SK-N-SH treated with all-trans-retinoic acid at 6 μM for 48 hours (cell line): ENCODE measurements around the gene PIK3AP1.

Experiments used
- ATAC-seq: fragments of 200-7000 bp; cut with Tn5 transposase; 3 replicates; pipeline ENCODE4 v1.9.1; 2020; ENCODE audit warnings: mild to moderate bottlenecking, moderate library complexity
- BACH2 ChIP-seq: fragments of 250-450 bp; sonication (Bioruptor Pico); IDR thresholded peaks from 2 replicates; pipeline ENCODE4 v1.9.0; 2021; ENCODE audit warnings: mild to moderate bottlenecking, borderline replicate concordance
- CREB5 ChIP-seq: fragments of 250-450 bp; sonication (Bioruptor Pico); IDR thresholded peaks from 2 replicates; pipeline ENCODE4 v1.5.1; 2020; ENCODE audit warnings: low read depth, mild to moderate bottlenecking, moderate library complexity
- CSDC2 ChIP-seq: fragments of 250-450 bp; sonication (Bioruptor Pico); IDR thresholded peaks from 2 replicates; pipeline ENCODE4 v1.5.0; 2020; ENCODE audit warnings: mild to moderate bottlenecking, moderate library complexity
- ESRRG ChIP-seq: fragments of 250-450 bp; sonication (Bioruptor Pico); IDR thresholded peaks from 2 replicates; pipeline ENCODE4 v1.6.1; 2021; ENCODE audit warnings: mild to moderate bottlenecking
- GLIS3 ChIP-seq: fragments of 250-450 bp; sonication (Bioruptor Pico); IDR thresholded peaks from 2 replicates; pipeline ENCODE4 v1.5.0; 2020; ENCODE audit warnings: mild to moderate bottlenecking, moderate library complexity
- ISL1 ChIP-seq: fragments of 250-450 bp; sonication (Bioruptor Pico); IDR thresholded peaks from 2 replicates; pipeline ENCODE4 v2.1.2; 2022; ENCODE audit warnings: mild to moderate bottlenecking, moderate library complexity
- OSR1 ChIP-seq: fragments of 250-450 bp; sonication (Bioruptor Pico); IDR thresholded peaks from 2 replicates; pipeline ENCODE4 v1.8.0; 2022; ENCODE audit warnings: moderate library complexity, mild to moderate bottlenecking, inconsistent platforms
- PPARA ChIP-seq: fragments of 250-450 bp; sonication (Bioruptor Pico); IDR thresholded peaks from 2 replicates; pipeline ENCODE4 v1.5.0; 2020; ENCODE audit warnings: mild to moderate bottlenecking, borderline replicate concordance
- RARB ChIP-seq: fragments of 250-450 bp; sonication (Bioruptor Pico); IDR thresholded peaks from 2 replicates; pipeline ENCODE4 v1.8.0; 2021; ENCODE audit warnings: mild to moderate bottlenecking, moderate library complexity
- SNAI2 ChIP-seq: fragments of 250-450 bp; sonication (Bioruptor Pico); IDR thresholded peaks from 2 replicates; pipeline ENCODE4 v1.5.0; 2020; ENCODE audit warnings: mild to moderate bottlenecking, moderate library complexity
- TCF4 ChIP-seq: fragments of 250-450 bp; sonication (Bioruptor Pico); IDR thresholded peaks from 2 replicates; pipeline ENCODE4 v1.8.0; 2021; ENCODE audit warnings: mild to moderate bottlenecking, moderate library complexity, borderline replicate concordance
- TOX ChIP-seq: fragments of 250-450 bp; sonication (Bioruptor Pico); IDR thresholded peaks from 2 replicates; pipeline ENCODE4 v1.8.0; 2021; ENCODE audit warnings: mild to moderate bottlenecking, moderate library complexity, borderline replicate concordance
- ZC3H10 ChIP-seq: fragments of 250-450 bp; sonication (Bioruptor Pico); IDR thresholded peaks from 2 replicates; pipeline ENCODE4 v1.5.1; 2021; ENCODE audit warnings: mild to moderate bottlenecking, moderate library complexity
- ZFP3 ChIP-seq: fragments of 250-450 bp; sonication (Bioruptor Pico); IDR thresholded peaks from 2 replicates; pipeline ENCODE4 v1.5.0; 2020; ENCODE audit warnings: mild to moderate bottlenecking, moderate library complexity
- ZFP30 ChIP-seq: fragments of 450-650 bp; formaldehyde crosslinking; IDR thresholded peaks from 2 replicates; pipeline ENCODE4 v1.5.0; 2022; ENCODE audit warnings: mild to moderate bottlenecking, moderate library complexity
- ZNF70 ChIP-seq: fragments of 450-650 bp; formaldehyde crosslinking; IDR thresholded peaks from 2 replicates; pipeline ENCODE4 v1.5.0; 2020; ENCODE audit warnings: mild to moderate bottlenecking, moderate library complexity
- ZNF8 ChIP-seq: fragments of 450-650 bp; formaldehyde crosslinking; IDR thresholded peaks from 2 replicates; pipeline ENCODE4 v1.5.0; 2020; ENCODE audit warnings: mild to moderate bottlenecking, moderate library complexity
- TF ChIP-seq, protein P1 (sequence below): fragments of 250-450 bp; sonication (Bioruptor Pico); IDR thresholded peaks from 2 replicates; pipeline ENCODE4 v1.8.0; 2020; ENCODE audit warnings: mild to moderate bottlenecking, moderate library complexity, borderline replicate concordance
- TF ChIP-seq, protein P2 (sequence below): fragments of 250-450 bp; sonication (Bioruptor Pico); IDR thresholded peaks from 2 replicates; pipeline ENCODE4 v1.5.0; 2020; ENCODE audit warnings: mild to moderate bottlenecking, moderate library complexity
- TF ChIP-seq, protein P3 (sequence below): fragments of 250-450 bp; sonication (Bioruptor Pico); IDR thresholded peaks from 2 replicates; pipeline ENCODE4 v1.8.0; 2021; ENCODE audit warnings: low read depth, mild to moderate bottlenecking, moderate library complexity, borderline replicate concordance
- TF ChIP-seq, protein P4 (sequence below): fragments of 250-450 bp; sonication (Bioruptor Pico); IDR thresholded peaks from 2 replicates; pipeline ENCODE4 v1.5.1; 2021; ENCODE audit warnings: mild to moderate bottlenecking, moderate library complexity

The PIK3AP1 gene

DNA sequence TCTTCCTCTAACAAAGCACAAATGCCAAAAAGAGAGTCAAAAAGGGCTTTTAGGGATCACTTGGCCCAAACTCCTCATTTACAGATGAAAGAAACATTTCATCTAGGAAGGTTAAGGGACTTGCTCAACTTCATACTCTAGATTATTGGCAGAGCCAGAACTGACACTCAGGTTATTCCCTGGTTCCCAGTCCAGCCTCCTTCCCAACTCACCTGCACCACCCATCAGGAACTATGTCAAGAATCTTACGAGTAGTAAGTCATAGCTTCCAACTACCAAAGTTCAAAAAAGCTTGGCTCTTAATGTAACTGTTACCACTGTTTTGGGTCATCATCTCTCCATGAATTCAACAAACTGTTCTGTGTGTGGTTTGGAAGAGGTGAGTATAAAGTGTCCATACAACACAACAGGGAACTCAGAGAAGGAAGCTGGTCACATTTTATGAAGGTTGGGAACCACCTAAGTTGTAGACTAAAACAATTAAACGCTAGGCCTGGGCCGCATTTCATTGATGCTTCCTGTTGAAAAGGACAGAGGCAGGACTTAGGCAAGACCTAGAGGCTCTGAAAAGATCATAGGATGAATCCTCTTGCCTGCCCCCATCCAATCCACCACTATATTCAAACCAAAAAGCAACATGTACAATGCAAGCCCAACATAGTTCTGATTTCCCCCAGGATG, 9.1 kb downstream of the PIK3AP1 start (continued):
- TF ChIP-seq RARB (CRISPR knock-in tag) (no peak), CSDC2 (CRISPR knock-in tag) (no peak)

DNA sequence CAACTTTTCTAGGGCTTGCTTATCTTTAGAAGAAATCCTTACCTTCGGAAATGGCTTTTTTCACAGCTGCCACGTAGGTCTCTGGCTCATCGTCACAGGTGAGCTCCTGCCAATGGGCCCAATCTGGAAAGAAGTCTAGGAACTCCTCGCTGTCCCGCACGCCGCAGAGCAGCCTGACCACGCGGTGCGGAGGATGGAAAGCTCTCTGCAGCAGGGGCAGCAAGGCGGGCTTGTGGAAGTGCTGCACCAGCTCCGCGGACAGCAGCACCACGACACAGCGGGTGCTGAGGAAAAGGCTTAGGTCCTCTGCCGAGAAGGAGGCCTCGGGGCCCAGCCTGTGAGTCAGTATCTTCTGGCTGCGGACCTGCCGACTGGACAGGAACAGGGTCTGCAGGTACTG, 10.8 kb downstream of the PIK3AP1 start:
- no peak for ATAC-seq
- TF ChIP-seq RARB (CRISPR knock-in tag) = no peak
- TF ChIP-seq, protein P1, sequence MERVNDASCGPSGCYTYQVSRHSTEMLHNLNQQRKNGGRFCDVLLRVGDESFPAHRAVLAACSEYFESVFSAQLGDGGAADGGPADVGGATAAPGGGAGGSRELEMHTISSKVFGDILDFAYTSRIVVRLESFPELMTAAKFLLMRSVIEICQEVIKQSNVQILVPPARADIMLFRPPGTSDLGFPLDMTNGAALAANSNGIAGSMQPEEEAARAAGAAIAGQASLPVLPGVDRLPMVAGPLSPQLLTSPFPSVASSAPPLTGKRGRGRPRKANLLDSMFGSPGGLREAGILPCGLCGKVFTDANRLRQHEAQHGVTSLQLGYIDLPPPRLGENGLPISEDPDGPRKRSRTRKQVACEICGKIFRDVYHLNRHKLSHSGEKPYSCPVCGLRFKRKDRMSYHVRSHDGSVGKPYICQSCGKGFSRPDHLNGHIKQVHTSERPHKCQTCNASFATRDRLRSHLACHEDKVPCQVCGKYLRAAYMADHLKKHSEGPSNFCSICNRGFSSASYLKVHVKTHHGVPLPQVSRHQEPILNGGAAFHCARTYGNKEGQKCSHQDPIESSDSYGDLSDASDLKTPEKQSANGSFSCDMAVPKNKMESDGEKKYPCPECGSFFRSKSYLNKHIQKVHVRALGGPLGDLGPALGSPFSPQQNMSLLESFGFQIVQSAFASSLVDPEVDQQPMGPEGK = no peak
- TF ChIP-seq ZC3H10 (CRISPR knock-in tag) = no peak
- TF ChIP-seq, protein P2, sequence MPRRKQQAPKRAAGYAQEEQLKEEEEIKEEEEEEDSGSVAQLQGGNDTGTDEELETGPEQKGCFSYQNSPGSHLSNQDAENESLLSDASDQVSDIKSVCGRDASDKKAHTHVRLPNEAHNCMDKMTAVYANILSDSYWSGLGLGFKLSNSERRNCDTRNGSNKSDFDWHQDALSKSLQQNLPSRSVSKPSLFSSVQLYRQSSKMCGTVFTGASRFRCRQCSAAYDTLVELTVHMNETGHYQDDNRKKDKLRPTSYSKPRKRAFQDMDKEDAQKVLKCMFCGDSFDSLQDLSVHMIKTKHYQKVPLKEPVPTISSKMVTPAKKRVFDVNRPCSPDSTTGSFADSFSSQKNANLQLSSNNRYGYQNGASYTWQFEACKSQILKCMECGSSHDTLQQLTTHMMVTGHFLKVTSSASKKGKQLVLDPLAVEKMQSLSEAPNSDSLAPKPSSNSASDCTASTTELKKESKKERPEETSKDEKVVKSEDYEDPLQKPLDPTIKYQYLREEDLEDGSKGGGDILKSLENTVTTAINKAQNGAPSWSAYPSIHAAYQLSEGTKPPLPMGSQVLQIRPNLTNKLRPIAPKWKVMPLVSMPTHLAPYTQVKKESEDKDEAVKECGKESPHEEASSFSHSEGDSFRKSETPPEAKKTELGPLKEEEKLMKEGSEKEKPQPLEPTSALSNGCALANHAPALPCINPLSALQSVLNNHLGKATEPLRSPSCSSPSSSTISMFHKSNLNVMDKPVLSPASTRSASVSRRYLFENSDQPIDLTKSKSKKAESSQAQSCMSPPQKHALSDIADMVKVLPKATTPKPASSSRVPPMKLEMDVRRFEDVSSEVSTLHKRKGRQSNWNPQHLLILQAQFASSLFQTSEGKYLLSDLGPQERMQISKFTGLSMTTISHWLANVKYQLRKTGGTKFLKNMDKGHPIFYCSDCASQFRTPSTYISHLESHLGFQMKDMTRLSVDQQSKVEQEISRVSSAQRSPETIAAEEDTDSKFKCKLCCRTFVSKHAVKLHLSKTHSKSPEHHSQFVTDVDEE (CRISPR knock-in tag) = no peak
- no peak for TF ChIP-seq ZFP30 (CRISPR knock-in tag)
- no peak for TF ChIP-seq ISL1
- TF ChIP-seq, all 23 proteins: peak for 0

DNA sequence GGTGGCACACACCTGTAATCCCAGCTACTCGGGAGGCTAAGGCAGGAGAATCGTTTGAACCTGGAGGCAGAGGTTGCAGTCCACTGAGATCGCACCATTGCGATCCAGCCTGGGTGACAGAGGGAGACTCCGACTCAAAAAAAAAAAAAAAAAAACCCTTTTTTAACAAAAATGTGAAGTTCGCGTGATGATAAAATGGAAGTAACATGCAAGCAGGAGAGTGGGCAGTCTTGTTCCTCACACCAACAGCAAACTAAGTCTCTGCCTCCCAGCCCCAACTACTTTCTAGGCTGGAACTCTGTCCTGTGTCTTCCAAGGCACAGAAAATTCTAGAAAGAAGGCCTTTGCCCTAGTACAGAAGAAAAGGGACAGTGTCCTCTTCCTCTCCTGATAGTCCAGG, 11.3 kb downstream of the PIK3AP1 start:
- no peak for ATAC-seq
- TF ChIP-seq RARB (CRISPR knock-in tag) (no peak), ISL1 (no peak), GLIS3 (no peak), TCF4 (no peak), CREB5 (CRISPR knock-in tag) (no peak), PPARA (CRISPR knock-in tag) (no peak), ZNF8 (CRISPR knock-in tag) (no peak), ZFP3 (CRISPR knock-in tag) (no peak), ZC3H10 (CRISPR knock-in tag) (no peak), ZNF70 (CRISPR knock-in tag) (no peak), ZFP30 (CRISPR knock-in tag) (no peak), OSR1 (CRISPR knock-in tag) (no peak), SNAI2 (CRISPR knock-in tag) (no peak), BACH2 (CRISPR knock-in tag) (no peak), TOX (CRISPR knock-in tag) (no peak), ESRRG (CRISPR knock-in tag) (no peak)
- TF ChIP-seq, protein P1 = no peak
- TF ChIP-seq, protein P3, sequence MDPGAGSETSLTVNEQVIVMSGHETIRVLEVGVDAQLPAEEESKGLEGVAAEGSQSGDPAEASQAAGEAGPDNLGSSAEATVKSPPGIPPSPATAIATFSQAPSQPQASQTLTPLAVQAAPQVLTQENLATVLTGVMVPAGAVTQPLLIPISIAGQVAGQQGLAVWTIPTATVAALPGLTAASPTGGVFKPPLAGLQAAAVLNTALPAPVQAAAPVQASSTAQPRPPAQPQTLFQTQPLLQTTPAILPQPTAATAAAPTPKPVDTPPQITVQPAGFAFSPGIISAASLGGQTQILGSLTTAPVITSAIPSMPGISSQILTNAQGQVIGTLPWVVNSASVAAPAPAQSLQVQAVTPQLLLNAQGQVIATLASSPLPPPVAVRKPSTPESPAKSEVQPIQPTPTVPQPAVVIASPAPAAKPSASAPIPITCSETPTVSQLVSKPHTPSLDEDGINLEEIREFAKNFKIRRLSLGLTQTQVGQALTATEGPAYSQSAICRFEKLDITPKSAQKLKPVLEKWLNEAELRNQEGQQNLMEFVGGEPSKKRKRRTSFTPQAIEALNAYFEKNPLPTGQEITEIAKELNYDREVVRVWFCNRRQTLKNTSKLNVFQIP (CRISPR knock-in tag) = no peak
- TF ChIP-seq, all 23 proteins: peak for 0

GRCh38 chr10:96708456-96708855, 11.9 kb downstream of the PIK3AP1 start:
- ATAC-seq = no peak
- TF ChIP-seq ZNF70 (CRISPR knock-in tag) = no peak
- TF ChIP-seq, protein P4, sequence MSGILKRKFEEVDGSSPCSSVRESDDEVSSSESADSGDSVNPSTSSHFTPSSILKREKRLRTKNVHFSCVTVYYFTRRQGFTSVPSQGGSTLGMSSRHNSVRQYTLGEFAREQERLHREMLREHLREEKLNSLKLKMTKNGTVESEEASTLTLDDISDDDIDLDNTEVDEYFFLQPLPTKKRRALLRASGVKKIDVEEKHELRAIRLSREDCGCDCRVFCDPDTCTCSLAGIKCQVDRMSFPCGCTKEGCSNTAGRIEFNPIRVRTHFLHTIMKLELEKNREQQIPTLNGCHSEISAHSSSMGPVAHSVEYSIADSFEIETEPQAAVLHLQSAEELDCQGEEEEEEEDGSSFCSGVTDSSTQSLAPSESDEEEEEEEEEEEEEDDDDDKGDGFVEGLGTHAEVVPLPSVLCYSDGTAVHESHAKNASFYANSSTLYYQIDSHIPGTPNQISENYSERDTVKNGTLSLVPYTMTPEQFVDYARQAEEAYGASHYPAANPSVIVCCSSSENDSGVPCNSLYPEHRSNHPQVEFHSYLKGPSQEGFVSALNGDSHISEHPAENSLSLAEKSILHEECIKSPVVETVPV (CRISPR knock-in tag) = no peak
- no peak for TF ChIP-seq OSR1 (CRISPR knock-in tag)
- TF ChIP-seq TOX (CRISPR knock-in tag) = no peak
- no peak for TF ChIP-seq CREB5 (CRISPR knock-in tag)
- TF ChIP-seq TCF4 = no peak
- TF ChIP-seq, protein P3 (CRISPR knock-in tag) = no peak
